ENCODE measurements around the gene RAB5IF. TPM values are rescaled to one million over a fixed set of nuclear protein-coding genes. Genes with fewer than 3 reads are reported as not detected.

RAB5IF gene
- total RNA-seq, 1 experiment from 2014 or later, result 260 TPM

DNA sequence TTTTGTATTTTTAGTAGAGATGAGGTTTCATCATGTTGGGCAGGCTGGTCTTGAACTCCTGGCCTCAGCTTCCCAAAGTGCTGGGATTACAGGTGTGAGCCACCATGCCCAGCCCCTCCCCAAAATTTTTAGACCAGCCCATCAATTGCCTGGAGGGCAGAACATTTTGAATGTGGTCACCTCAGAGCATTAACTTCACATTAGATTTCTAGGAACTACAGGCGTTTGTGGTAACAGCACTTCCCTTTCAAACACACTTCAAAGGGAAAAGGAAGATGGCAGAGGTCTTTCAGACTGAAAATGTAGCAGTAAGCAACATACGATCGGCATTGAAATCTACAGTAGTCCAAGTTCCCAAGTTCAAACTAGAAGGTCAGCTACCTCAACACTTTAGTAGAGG lies 52.7 kb downstream of the RAB5IF start:
- DNase-seq (ENCODE audit: extremely low read depth, low read depth), result no peak

Small RNAs within 50 kb of the gene (small RNA-seq; reads per million reads assigned to genes)
- 0 reads per million in 2 experiments for gene RF00017

Other genes starting within 250 kb of the RAB5IF start
- gene MYL9, start 64.3 kb upstream of the RAB5IF start, total RNA-seq (2014; rRNA removed; shearing (Covaris generic)), result 0.66 and 1.2 TPM in 2 replicates
- gene TGIF2, start 32.2 kb upstream of the RAB5IF start, total RNA-seq (2014; rRNA removed; shearing (Covaris generic)), result 8.6 and 9.2 TPM in 2 replicates
- 0.05 TPM in 1 of 2 replicates, not detected in the other for gene SLA2, start 40.4 kb downstream of the RAB5IF start, total RNA-seq (2014; rRNA removed; shearing (Covaris generic))
- 15.6 and 16.7 TPM in 2 replicates for gene NDRG3, start 140.3 kb downstream of the RAB5IF start, total RNA-seq (2014; rRNA removed; shearing (Covaris generic))
- gene DSN1, start 168.0 kb downstream of the RAB5IF start, total RNA-seq (2014; rRNA removed; shearing (Covaris generic)), result 14.8 and 19.2 TPM in 2 replicates

All from NCI-H460 (cell line).